Measurements from ENCODE around the gene SYNCRIP.
"Not testable (repeated sequence)": the region's sequence is repeated elsewhere in the genome, so short reads cannot be mapped to it uniquely, and the experiment has no call there.

SYNCRIP gene

DNA sequence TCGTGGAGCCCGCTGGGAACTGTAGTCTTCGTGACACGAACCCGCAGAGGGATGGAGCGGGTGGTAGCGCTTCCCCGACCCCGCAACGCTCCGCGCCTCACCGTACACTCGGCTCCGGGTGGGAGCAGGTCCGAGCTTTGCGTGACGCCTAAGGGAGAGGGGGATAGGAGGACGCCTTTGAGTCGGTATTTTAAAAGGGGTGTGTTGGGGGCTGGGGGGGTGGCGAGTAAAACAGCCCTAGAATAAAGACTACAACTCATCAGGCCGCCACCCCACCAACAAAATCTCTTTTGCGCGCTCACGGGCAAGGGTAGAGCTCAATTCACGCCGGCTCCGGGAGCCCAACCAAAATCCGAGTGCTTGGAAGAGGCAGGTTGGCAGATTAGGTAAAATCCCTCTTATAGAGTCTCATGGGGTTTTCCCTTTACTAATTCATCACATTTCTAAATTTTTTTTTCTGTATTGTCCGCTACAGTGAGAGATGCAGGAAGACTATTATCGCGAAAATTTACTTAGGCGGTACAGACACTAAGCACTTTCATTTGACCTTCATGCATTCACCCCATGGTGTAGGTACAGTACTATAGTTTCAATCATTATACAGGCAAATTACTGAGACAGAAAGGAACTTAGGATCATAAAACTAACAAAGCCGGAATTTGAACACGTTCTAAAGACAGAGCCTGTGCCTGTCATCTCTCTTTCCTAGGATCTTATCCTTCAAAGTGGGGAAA is 48.3 kb downstream of the SYNCRIP start:
- no peak for FAIRE-seq
- no peak for DNase-seq (ENCODE audit: low spot score)

DNA sequence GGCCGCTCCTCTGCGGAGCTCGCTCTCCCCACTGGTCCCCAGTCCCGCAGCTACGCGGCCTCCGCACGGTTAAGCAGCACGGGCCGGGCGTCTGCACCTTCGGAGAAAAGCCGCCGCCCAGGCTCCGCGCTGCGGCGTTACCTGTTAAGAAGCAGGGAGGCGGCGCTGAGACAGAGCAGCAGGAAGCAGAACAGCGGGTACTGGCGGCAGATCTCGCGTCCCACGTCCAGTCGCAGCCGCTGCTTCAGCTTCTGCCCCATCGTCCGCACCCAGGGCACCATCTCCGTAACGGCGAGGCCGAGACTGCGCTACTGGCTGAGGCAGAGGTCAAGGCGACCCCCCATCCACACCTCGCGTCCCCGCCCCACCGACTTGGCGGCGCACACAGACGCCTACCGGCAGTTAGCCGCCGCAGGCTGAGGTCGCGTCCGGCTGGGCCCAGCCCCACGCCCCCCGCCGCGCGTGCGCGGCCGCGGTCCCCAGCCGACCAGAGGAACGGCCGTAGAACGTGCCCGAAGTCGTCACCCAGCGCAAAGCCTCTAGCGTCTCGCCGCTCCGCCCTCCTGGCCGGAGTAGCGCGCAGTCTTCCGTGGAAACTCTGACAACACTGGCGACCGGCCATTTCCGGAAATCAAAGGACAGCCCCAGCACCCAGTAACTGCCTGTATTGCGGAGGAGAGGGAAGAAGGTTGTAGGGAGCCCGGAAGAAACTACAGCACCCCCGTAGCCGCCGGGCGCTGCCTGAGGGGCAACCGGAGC is 49.1 kb downstream of the SYNCRIP start, which contains the start of gene SNX14:
Gene SNX14 (minus strand): TSS at position 421 of the 759 bp plus-strand sequence. CDS start 140 bp downstream, at position 281.
- DNase-seq (ENCODE audit: low spot score) (peak; percentile 92), FAIRE-seq (no peak)

DNA sequence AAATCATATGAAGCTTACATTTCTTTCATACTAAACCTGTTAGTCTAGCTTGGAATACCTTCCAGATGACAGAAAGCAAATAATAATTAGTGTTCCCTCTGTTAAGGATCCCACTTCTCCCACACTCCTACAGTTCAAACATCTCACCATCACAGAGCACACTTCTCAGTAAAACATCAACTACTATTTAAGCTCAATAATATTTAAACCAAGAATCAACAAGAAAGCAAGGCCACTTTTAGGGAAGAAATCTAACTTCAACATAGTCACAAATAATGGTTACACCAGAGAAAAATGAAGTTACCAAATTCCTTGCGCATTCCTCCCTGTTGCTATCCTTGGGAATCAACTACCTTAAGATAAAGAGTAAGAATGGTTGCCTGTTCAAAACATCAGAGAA is 50.7 kb downstream of the SYNCRIP start:
- FAIRE-seq (no peak), DNase-seq (ENCODE audit: low spot score) (no peak)

DNA sequence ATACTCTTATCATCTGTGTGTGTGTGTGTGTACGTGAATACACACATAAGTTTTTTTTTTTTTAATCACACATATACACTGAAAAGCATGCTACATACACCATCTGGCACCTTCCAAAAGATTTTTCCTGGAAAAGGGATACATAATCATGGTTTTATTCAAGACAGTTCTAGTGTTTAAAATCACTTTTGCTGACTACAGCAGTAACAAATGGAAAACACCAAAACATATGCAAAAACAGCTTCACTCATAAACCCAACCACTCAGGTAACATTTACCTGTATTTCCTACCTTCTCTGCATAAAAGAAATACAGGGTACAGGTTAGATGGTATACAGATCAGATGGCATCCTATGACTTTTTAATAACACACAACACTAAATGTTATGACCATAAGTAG is 51.5 kb downstream of the SYNCRIP start:
- no peak for DNase-seq (ENCODE audit: low spot score)
- no peak for FAIRE-seq

DNA sequence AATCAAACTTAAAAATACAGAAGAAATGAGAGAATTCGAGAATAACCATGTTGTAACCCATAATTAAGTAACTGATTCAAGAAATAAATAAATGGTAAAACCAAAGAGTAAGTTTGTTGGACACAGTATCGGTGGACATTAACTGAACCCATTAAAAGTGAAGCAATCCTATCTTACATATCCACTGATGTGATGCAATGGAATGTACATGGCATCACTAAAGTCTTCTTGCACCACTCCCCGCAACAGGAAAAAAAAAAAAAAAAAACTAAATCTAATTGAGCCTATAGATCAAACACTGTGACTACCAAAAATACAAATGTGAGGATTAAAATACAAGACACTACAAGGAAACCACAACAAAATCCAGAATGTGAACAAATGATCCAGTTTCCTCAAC is 56.9 kb downstream of the SYNCRIP start:
- FAIRE-seq = no peak
- DNase-seq (ENCODE audit: low spot score) = no peak

DNA sequence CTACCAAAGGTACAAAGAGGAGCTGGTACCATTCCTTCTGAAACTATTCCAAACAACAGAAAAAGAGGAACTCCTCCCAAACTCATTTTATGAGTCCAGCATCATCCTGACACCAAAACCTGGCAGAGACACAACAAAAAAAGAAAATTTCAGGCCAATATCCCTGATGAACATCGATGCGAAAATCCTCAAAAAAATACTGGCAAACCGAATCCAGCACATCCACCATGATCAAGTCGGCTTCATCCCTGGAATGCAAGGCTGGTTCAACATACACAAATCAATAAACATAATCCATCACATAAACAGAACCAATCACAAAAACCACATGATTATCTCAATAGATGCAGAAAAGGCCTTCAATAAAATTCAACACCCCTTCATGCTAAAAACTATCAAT is 59.9 kb downstream of the SYNCRIP start:
- DNase-seq (ENCODE audit: low spot score); FAIRE-seq: not testable (repeated sequence)

DNA sequence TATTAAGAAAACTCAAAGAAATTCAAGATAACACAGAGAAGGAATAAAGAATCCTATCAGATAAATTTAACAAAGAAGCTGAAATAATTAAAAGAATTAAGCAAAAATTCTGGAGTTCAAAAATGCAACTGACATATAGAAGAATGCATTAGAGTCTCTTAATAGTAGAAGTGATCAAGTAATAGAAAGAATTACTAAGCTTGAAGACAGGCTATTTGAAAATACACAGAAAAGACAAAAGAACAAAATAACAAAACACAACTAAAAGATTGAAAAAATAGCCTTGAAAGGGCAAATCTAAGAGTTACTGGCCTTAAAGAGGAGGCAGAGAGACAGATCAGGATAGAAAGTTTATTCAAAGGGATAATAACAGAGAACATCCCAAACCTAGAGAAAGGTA is 61.1 kb downstream of the SYNCRIP start:
- no peak for FAIRE-seq
- DNase-seq (ENCODE audit: low spot score) = no peak

DNA sequence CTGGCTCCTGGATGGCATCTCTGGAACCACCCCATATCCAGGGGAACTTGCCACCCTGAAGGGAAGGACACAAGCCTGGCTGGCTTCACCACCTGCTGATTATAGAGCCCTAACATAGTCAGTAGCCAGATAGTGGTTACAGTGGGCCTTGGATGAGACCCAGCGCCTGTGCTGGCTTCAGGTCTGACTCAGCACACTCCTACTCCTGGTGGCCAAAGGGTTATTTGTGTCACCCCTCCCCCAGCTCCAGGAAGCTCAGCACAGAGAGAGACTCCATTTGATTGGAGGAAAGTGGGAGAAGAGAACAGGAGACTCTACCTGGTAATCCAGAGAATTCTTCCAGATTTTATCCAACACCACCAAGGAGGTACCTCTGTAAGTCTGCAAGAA is 61.8 kb downstream of the SYNCRIP start:
- DNase-seq (ENCODE audit: low spot score) = peak; percentile 74
- FAIRE-seq = peak; percentile 80

DNA sequence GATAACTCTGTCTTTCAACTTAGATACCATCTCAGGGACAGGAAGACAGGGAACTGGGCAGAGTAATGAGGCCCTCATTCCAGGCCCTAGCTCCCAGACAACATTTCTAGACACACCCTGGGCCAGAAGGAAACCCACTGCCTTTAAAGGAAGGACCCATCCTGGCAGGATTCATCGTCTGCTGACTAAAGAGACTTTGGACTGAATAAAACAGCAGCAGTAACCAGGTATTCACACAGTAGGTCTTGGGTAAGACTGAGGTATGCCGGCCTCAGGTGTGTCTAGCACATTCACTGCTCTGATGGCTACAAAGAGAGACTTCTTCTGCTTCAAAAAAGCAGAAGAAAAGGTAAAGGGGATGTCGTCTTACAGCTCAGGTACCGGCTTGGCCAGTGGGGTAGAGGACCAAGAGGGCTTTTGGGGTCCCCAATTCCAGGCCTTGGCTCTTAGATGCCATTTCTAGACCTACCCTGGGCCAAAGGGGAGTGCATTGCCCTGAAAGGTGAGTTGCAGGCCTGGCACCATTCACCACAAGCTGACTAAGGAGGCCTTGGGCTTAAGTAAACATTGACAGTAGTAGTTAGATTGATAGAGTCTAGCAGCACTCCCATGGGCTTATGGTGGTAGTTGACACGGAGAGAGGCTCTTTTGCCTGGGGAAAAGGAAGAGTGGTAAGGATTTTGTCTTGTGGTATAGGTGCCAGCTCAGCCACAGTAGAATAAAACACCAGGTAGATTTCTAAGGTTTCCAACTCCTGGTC is 62.4 kb downstream of the SYNCRIP start:
- no peak for FAIRE-seq
- DNase-seq (ENCODE audit: low spot score) = peak; percentile 32

DNA sequence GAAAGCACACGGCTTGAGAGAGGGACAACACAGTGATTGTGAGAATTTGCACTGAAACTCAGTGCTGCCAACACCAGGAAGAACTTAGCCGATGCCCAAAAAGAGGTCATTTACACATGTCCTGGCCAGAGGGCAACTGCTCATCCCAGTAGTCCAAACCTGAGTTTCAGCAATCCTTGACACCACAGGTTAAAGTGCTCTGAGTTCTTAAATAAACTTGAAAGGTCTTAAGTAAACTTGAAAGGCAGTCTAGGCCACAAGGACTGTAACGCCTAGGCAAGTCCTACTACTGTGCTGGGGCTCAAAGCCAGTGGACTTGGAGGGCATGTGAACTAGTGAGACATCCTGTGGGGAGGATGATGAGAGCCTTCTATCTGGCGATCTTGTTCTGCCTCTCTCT is 63.1 kb downstream of the SYNCRIP start:
- FAIRE-seq (no peak), DNase-seq (ENCODE audit: low spot score) (no peak)

DNA sequence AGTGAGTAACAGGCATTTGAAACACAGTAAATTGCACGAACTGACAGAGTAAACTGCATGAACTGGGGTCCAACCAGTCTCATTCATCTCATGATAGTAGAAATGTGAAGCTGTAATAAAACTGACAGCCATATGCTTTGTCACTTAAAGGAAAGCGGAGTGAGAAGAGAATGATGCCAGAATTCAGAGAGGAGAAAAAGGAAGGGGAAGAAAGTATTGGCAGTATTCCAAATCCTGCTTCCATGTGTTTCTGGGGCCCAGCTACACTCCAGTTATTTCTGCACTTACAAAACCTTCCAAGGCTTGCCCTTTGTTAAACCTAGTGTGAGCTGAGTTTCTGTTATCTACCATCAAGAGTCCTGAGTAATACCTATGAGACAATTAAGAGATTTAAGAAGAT is 66.2 kb downstream of the SYNCRIP start:
- no peak for DNase-seq (ENCODE audit: low spot score)
- FAIRE-seq = no peak

DNA sequence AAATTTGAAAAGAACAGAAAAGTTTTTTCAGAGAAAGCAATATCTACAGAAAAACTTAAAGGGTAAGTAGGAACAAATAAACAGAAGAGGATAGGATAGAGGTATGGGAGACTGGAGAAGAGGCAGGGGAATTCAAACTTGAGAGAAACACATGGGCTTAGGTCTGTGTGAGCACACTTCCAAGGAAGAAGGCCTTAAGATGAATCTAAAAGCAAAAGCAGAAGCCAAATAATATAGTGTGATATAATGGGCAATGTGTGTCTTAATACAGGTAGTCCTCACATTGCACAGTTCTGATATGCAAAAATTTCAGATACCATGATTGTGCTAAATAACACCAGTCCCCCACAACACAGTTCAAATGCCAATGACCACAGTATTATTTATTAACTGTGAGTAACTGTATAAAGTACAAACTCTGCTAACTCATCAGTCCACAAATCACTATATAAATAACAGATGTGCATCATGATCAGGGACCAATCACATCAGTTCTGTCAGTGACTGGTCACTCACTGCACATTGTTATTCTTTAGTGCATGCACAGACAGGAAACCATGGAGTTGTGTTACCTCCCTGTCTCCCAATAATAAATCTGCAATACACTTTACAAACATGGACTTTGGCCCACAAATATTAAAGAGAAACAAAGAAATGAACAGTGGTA is 67.6 kb downstream of the SYNCRIP start:
- peak; percentile 54 for DNase-seq (ENCODE audit: low spot score)
- peak; percentile 77 for FAIRE-seq

DNA sequence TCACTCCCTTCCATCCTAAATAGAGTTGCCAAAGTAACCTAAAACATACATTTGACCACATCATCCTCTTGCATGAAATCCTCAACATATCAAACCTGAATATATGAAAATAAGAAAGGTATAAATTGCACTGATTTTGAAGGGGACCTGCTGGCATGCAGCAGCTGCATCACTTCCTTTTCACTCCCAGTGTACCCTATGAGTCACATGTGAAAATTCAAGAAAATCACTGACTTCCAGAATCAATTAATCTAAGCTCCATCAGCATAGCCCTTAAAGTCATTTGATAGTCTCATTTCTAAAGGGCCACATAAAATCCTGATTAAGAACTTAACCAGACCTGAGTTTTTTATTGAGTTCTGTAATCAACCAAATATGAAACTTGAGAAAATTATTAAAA is 73.4 kb downstream of the SYNCRIP start:
- DNase-seq (ENCODE audit: low spot score) = no peak
- no peak for FAIRE-seq

DNA sequence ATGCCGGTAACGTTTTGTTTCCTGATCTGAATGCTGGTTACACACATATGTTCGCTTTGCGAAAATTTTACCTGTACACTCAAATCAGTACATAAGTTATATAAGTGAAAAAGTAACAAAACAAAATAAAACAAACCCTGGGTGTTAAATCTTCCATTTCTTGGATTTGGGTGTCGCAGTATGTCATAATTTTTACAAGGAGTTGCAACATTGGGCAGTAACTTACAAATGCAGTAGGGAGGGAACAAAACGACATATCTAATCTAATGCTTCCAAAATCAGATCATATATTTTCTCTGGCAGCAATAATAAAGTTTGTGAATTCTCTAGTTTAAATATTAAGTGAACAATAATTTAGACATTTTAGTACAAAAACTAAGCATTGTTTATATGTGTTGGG is 74.3 kb downstream of the SYNCRIP start:
- no peak for FAIRE-seq
- DNase-seq (ENCODE audit: low spot score) = no peak

DNA sequence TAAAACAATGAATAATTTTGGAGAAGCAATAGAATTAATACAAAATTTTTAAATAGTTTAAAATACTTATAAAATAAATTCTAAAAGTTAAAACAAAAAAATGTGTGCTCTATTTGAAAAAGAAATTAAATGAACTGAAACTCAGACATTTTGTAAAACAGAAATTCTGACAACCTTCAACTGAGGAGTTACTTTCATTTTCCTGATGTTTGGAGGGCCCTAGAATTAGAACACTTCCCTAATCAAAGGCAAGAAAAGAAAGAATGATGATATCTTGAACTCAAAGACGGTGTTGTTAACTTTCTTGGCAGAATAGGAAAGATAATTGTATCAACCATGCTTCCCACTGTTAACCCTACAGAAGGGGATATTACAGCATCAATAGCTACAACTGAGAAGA is 77.0 kb downstream of the SYNCRIP start:
- FAIRE-seq = peak; percentile 33
- DNase-seq (ENCODE audit: low spot score) = no peak

DNA sequence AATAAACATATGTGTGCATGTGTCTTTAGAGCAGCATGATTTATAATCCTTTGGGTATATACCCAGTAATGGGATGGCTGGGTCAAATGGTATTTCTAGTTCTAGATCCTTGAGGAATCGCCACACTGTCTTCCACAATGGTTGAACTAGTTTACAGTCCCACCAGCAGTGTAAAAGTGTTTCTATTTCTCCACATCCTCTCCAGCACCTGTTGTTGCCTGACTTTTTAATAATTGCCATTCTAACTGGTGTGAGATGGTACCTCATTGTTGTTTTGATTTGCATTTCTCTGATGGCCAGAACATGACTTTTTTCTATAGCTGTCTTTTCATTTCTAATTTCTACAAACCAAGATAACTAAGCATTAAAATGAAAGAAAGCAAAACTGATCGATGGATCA is 78.5 kb downstream of the SYNCRIP start:
- DNase-seq (ENCODE audit: low spot score); FAIRE-seq: not testable (repeated sequence)

Data from RCC 7860 (cell line).